WI38 (cell line): ENCODE measurements around the gene CSNK1D.

ENCODE experiments used
- H3K4me3 ChIP-seq: 2 replicates; pipeline ENCODE4 v1.5.1; 2011; ENCODE audit warnings: low read depth, mild to moderate bottlenecking, control low read depth, low read length
- TF ChIP-seq, protein P1 (sequence below): IDR thresholded peaks from 2 replicates; pipeline ENCODE4 v1.5.1; 2012; ENCODE audit warnings: low read depth, mild to moderate bottlenecking, control low read depth, low read length

CSNK1D gene

DNA sequence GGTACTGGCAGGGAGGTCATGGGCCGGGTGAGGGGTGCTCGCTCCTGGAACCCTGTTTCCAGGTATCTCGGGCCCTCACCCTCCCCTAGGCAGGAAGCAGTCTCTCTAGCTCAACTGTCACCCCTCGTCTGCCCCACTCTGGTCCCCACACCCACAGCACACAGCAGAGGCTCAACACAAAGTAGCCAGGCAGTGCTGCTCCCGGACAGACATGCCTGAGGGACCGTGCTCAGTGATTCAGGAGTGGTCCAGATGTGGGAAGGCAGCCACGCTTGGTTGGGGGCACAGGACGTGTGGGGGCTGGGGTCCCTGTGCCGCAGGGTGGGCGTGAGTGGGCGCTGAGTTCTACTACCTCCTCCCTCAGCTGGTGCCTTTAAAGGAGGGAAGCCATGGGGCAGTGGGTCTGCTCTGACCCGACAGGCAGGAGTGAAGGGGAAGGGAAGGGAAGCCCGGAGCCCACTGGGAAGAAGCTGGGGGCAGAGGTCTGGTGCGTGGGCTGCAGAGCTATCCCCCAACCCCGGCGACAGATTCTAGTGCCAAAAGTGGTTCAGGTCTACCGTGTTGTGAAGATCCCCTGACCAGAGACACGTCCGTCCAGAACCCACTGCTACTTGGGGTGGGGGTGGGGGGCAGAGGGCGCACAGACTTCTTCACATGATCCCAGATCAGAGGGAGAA lies 32.9 kb downstream of the CSNK1D start:
- TF ChIP-seq, protein P1, sequence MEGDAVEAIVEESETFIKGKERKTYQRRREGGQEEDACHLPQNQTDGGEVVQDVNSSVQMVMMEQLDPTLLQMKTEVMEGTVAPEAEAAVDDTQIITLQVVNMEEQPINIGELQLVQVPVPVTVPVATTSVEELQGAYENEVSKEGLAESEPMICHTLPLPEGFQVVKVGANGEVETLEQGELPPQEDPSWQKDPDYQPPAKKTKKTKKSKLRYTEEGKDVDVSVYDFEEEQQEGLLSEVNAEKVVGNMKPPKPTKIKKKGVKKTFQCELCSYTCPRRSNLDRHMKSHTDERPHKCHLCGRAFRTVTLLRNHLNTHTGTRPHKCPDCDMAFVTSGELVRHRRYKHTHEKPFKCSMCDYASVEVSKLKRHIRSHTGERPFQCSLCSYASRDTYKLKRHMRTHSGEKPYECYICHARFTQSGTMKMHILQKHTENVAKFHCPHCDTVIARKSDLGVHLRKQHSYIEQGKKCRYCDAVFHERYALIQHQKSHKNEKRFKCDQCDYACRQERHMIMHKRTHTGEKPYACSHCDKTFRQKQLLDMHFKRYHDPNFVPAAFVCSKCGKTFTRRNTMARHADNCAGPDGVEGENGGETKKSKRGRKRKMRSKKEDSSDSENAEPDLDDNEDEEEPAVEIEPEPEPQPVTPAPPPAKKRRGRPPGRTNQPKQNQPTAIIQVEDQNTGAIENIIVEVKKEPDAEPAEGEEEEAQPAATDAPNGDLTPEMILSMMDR, result no peak
- no peak overlapping the region for H3K4me3 ChIP-seq

- no peak overlapping the region for H3K4me3 ChIP-seq
- TF ChIP-seq, protein P1, result no peak
These were observed 33.5 kb downstream of the CSNK1D start for GRCh38 chr17:82239926-82240505.

DNA sequence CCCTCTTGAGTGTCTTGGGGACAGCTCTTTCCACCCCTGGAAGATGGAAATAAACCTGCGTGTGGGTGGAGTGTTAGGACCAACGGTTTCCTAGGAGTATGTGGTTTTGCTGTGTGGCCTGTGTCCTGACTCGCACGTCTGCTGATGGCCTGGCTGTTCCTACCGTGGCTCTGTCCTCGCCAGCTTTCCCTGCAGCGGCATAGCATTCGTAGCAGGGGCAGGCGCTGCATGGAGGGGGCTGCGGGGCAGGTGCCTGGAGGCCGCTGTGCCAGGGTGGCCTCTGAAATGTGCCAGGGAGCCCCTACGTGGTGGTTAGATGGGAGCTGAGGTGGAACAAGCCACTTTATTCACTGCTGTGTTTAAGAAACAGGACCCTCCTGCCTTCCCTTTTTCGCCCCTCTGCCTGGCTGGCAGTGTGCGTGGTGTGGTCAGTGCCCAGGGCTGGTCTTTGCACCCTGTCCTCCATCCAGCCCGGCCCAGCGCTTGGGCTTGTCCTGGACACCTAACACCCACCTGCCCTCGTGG lies 34.0 kb downstream of the CSNK1D start:
- TF ChIP-seq, protein P1, result no peak
- no peak overlapping the region for H3K4me3 ChIP-seq

DNA sequence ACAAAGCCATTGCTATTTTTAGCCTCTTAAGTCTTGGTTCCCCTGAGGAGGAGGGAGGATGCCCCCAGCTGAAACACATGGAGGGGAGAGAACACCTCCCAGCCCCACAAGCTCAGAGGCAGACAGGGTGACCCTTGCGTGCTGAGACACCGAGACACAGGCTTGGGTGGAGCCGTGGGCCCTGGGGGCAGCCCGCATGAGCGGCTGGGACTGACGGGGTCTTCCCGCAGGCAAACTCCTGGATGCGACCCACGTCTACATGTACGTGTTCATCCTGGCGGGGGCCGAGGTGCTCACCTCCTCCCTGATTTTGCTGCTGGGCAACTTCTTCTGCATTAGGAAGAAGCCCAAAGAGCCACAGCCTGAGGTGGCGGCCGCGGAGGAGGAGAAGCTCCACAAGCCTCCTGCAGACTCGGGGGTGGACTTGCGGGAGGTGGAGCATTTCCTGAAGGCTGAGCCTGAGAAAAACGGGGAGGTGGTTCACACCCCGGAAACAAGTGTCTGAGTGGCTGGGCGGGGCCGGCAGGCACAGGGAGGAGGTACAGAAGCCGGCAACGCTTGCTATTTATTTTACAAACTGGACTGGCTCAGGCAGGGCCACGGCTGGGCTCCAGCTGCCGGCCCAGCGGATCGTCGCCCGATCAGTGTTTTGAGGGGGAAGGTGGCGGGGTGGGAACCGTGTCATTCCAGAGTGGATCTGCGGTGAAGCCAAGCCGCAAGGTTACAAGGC lies 34.9 kb downstream of the CSNK1D start:
- no peak overlapping the region for H3K4me3 ChIP-seq
- TF ChIP-seq, protein P1, result no peak

DNA sequence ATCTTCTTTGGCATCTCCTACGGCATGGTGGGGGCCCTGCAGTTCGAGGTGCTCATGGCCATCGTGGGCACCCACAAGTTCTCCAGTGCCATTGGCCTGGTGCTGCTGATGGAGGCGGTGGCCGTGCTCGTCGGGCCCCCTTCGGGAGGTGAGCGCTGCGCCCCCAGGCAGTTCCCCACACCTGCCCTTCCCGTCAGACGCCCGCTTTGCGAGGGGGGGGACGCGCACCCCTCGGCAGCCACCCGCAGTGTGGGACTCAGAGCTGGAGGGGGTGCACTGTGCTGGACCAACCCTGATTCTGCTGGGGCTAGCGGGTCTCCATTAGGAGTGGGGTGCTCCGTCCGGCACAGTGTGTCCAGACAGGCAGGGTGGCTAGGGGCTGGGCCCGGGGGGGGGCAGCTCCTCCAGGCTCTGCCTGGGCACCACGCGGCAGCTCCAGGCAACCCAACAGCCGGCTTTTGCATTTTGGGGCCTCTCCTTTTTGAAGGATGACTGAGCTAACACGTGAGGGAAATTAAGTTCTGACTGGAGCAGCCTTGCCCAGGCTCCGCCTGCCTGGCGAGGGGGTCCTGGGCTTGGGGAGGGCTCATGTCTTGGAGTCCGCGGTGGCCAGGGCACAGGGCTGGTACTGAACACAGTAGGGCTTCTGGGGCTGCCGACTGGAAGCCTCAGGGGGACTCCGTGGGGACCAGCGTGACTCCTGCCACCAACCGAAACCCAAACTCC lies 35.6 kb downstream of the CSNK1D start:
- H3K4me3 ChIP-seq, result no peak overlapping the region
- TF ChIP-seq, protein P1, result no peak

DNA sequence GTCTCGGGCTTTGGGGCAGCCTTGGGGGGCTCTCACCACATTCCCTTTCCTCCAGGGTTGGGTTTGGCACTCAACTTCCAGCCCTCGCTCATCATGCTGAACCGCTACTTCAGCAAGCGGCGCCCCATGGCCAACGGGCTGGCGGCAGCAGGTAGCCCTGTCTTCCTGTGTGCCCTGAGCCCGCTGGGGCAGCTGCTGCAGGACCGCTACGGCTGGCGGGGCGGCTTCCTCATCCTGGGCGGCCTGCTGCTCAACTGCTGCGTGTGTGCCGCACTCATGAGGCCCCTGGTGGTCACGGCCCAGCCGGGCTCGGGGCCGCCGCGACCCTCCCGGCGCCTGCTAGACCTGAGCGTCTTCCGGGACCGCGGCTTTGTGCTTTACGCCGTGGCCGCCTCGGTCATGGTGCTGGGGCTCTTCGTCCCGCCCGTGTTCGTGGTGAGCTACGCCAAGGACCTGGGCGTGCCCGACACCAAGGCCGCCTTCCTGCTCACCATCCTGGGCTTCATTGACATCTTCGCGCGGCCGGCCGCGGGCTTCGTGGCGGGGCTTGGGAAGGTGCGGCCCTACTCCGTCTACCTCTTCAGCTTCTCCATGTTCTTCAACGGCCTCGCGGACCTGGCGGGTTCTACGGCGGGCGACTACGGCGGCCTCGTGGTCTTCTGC lies 36.3 kb downstream of the CSNK1D start:
- TF ChIP-seq, protein P1, result no peak
- H3K4me3 ChIP-seq, result no peak overlapping the region
